Stomach (tissue), 9 donors: ENCODE results near the gene KLHL1. TPM values are rescaled to one million over a fixed set of nuclear protein-coding genes. Genes with fewer than 3 reads are reported as not detected.

Experiments used
- DNase-seq, 2 donors: peaks; one replicate each; pipeline versions ENCODE4 v3.0.0 to v3.0.0-alpha.2; 2013 to 2019
- H3K27ac ChIP-seq, 5 donors: fragments of 200-600 bp in 4 of 5; sonication (generic) in 4 of 5; one replicate each; pipeline ENCODE4 v1.5.1; 2013 to 2019; ENCODE audit warnings: mild to moderate bottlenecking in 1 of 5, moderate library complexity in 1 of 5
- H3K27me3 ChIP-seq, 3 donors: fragments of 200-600 bp; sonication (generic); one replicate each; pipeline ENCODE4 v1.5.1; 2017 to 2019; ENCODE audit warnings: mixed run types in 1 of 3
- H3K36me3 ChIP-seq, 4 donors: fragments of 200-600 bp; sonication (generic); 1 replicate in 3 of 4; 2 replicates in 1 of 4; pipeline ENCODE4 v1.5.1; 2016 to 2019
- H3K4me1 ChIP-seq, 4 donors: fragments of 200-600 bp; sonication (generic); one replicate each; pipeline ENCODE4 v1.5.1; 2016 to 2019
- H3K4me3 ChIP-seq, 4 donors: fragments of 200-600 bp; sonication (generic) in 3 of 4; one replicate each; pipeline ENCODE4 v1.5.1; 2016 to 2019; ENCODE audit warnings: mild to moderate bottlenecking in 1 of 4
- H3K9me3 ChIP-seq, 4 donors: fragments of 200-600 bp; sonication (generic); one replicate each; pipeline ENCODE4 v1.5.1; 2016 to 2019
- EP300 ChIP-seq: sonication (generic); formaldehyde crosslinking; IDR thresholded peaks from one replicate; pipeline ENCODE4 v1.6.1; 2017; ENCODE audit warnings: antibody characterized with exemption
- POLR2A ChIP-seq, 4 donors: fragments of 450-650 bp; IDR thresholded peaks; one replicate each; pipeline ENCODE4 v1.6.1; 2016; ENCODE audit warnings: antibody characterized with exemption in 4 of 4, control low read depth in 2 of 4, mild to moderate bottlenecking in 1 of 4, moderate library complexity in 1 of 4
- POLR2AphosphoS5 ChIP-seq, 3 donors: sonication (generic); formaldehyde crosslinking; IDR thresholded peaks; one replicate each; pipeline ENCODE4 v1.6.1; 2016; ENCODE audit warnings: antibody characterized with exemption in 3 of 3
- WGBS, 5 donors: extraction: QIAGEN DNeasy Blood & Tissue Kit in 3 of 5; methylation state at CpG; one replicate each; pipeline versions ENCODE4 v1.1.5 to v1.1.7; 2013 to 2018; 5-methylcytosine and 5-hydroxymethylcytosine counted together
- intact Hi-C: fragments of 100-400 bp; cut with DNase I; formaldehyde crosslinking; loops from one replicate; pipeline ENCODE4 v1.15.1; 2023; ENCODE audit warnings: low total_unique reads
- polyA plus RNA-seq, 3 donors: library from polyadenylated mRNA; stranded (reverse); fragments of 200-250 nt; gene quantifications; one replicate each; pipeline ENCODE4 v1.2.3, GENCODE V29; 2013
- total RNA-seq, 5 donors: library from RNA; depleted of rRNA; stranded (reverse); fragments of >200 nt; gene quantifications; one replicate each; pipeline versions ENCODE4 v1.1.0 to v1.2.3, GENCODE V29; 2014 to 2016
- TF ChIP-seq, protein P1 (sequence below), 7 experiments: fragments of 450-650 bp in 4 of 7; fragments of 200-600 bp in 3 of 7; sonication (generic) in 3 of 7; IDR thresholded peaks; one replicate each; pipeline ENCODE4 v1.5.1; 2016 to 2019; ENCODE audit warnings: antibody characterized with exemption in 7 of 7, control low read depth in 2 of 7, mild to moderate bottlenecking in 1 of 7
- donor health status: healthy with polysubstance abuse.
- donor health status: Bipolar disorder and iron deficiency.
- donor health status: healthy.

KLHL1 gene
- total and polyA plus RNA-seq, 8 donors: 0.14 to 0.45 (median 0.37) TPM; not detected in 5

DNA sequence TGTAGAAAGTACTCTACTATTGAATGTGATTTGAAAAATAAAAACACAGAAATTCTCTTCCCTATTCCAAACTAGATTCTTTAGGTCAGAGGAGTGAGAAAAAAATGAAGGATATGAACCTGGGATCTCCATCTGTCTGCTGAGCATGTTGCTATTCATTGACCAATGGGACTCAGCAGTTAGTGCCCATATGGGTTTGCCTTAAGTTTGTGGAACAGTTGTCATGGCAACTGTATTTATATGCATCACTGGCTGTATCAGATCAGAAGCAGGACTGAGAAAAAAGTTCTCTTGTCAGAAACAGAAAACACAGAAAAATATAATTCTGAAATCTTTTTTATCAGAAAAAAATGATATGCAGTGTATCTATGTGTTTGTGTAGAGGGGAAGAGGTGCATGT is 74.0 kb downstream of the KLHL1 start:
- H3K36me3 ChIP-seq: no peaks in the 10 kb centered on the region
- intact Hi-C loops: no loop called here

GRCh38 chr13:70027551-70027950 is 80.7 kb downstream of the KLHL1 start:
- TF ChIP-seq, protein P1, sequence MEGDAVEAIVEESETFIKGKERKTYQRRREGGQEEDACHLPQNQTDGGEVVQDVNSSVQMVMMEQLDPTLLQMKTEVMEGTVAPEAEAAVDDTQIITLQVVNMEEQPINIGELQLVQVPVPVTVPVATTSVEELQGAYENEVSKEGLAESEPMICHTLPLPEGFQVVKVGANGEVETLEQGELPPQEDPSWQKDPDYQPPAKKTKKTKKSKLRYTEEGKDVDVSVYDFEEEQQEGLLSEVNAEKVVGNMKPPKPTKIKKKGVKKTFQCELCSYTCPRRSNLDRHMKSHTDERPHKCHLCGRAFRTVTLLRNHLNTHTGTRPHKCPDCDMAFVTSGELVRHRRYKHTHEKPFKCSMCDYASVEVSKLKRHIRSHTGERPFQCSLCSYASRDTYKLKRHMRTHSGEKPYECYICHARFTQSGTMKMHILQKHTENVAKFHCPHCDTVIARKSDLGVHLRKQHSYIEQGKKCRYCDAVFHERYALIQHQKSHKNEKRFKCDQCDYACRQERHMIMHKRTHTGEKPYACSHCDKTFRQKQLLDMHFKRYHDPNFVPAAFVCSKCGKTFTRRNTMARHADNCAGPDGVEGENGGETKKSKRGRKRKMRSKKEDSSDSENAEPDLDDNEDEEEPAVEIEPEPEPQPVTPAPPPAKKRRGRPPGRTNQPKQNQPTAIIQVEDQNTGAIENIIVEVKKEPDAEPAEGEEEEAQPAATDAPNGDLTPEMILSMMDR (IDR thresholded peaks at IDR 0.05): no peak
- no peak for TF ChIP-seq POLR2AphosphoS5 (IDR thresholded peaks at IDR 0.05)

More for the DNA sequence above, 74.0 kb downstream of the KLHL1 start:
- Histone ChIP-seq H3K9me3 (no peaks in the 10 kb centered on the region), H3K27ac (no peak overlapping the region), H3K27me3 (no peaks in the 10 kb centered on the region), H3K4me1 (no peaks in the 10 kb centered on the region), H3K4me3 (no peak overlapping the region)
- TF ChIP-seq, protein P1 (IDR thresholded peaks at IDR 0.05): no peak
- no peak for TF ChIP-seq POLR2A (IDR thresholded peaks at IDR 0.05)
- no peak for TF ChIP-seq EP300
- no peak for TF ChIP-seq POLR2AphosphoS5 (IDR thresholded peaks at IDR 0.05)
- no peak for DNase-seq

DNA sequence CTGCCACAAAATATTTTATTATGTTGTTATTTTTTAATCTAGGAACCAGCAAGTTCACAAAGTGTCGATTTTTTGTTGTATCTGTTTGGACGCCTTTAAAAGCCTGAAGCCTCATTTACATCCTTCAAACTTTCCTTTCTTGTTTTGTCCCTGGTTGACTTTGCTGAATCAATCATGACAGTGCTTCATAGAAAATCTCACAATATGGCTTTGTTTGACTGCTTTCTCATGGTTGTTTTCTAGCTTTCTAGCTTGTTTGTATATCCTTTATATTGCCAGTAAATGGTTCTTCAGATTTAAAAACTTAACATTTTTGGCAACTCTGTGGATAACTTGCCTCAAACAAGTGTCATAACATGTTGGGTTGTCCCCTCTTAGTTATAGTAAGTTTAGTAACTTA is 84.7 kb downstream of the KLHL1 start:
- H3K36me3 ChIP-seq: no peaks in the 10 kb centered on the region
- H3K4me3 ChIP-seq: no peak overlapping the region
- intact Hi-C loops: no loop called here
- no peaks in the 10 kb centered on the region for H3K9me3 ChIP-seq
- no peaks in the 10 kb centered on the region for H3K27me3 ChIP-seq
- no peak overlapping the region for H3K27ac ChIP-seq
- DNase-seq: no peak
- H3K4me1 ChIP-seq: no peaks in the 10 kb centered on the region
- 81 to 94% (median 90%) methylated on average over 2 of the region's 2 CpGs for WGBS, 5 donors
- no peak for TF ChIP-seq POLR2A (IDR thresholded peaks at IDR 0.05)
- TF ChIP-seq EP300: no peak
- no peak for TF ChIP-seq POLR2AphosphoS5 (IDR thresholded peaks at IDR 0.05)
- TF ChIP-seq, protein P1 (IDR thresholded peaks at IDR 0.05): no peak

More at GRCh38 chr13:70027551-70027950, 80.7 kb downstream of the KLHL1 start:
- no peak for DNase-seq
- H3K9me3 ChIP-seq: no peaks in the 10 kb centered on the region
- whole genome bisulfite sequencing, 5 donors: 39 to 61% (median 54%) methylated on average over 4 of the region's 4 CpGs
- no peaks in the 10 kb centered on the region for H3K27me3 ChIP-seq
- no peaks in the 10 kb centered on the region for H3K4me1 ChIP-seq
- H3K27ac ChIP-seq: no peak overlapping the region
- intact Hi-C loops: no loop called here
- H3K36me3 ChIP-seq: no peaks in the 10 kb centered on the region
- no peak overlapping the region for H3K4me3 ChIP-seq

DNA sequence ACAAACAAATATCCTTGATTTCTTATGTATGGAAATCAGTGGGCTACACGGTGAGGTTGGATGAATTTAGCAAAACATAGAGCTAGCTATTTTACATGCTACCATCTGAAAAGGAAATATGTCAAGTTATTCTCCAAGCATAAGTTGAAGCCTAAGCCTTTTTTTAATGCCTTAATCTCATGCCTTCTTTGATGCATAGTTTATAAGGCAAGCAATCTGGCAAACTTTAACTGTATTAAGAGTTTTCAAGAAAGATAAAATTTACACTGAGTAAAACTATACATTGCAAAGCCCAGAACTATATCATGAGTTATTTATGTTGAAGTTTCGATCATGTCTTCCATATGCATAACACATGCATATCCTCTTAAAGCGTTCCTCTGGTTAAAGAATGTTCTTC is 85.6 kb downstream of the KLHL1 start:
- intact Hi-C loops: no loop called here
- Histone ChIP-seq H3K9me3 (peaks cover 0 to under 1% (median 0%) of the 10 kb centered on the region in 4 donors), H3K4me1 (no peaks in the 10 kb centered on the region), H3K36me3 (no peaks in the 10 kb centered on the region), H3K4me3 (no peak overlapping the region), H3K27me3 (no peaks in the 10 kb centered on the region), H3K27ac (no peak overlapping the region)
- 78 to 91% (median 86%) methylated on average over 3 of the region's 3 CpGs for WGBS, 5 donors
- TF ChIP-seq EP300 (no peak), POLR2A (IDR thresholded peaks at IDR 0.05) (no peak), POLR2AphosphoS5 (IDR thresholded peaks at IDR 0.05) (no peak)
- TF ChIP-seq, protein P1 (IDR thresholded peaks at IDR 0.05): no peak
- DNase-seq: no peak
